ENCODE data around the gene PSMB5. TPM values are rescaled to one million over a fixed set of nuclear protein-coding genes. Genes with fewer than 3 reads are reported as not detected.

PSMB5 gene
- total and polyA plus RNA-seq, 4 donors = 74.0 to 152 (median 95.4) TPM

- TF ChIP-seq, protein P1, sequence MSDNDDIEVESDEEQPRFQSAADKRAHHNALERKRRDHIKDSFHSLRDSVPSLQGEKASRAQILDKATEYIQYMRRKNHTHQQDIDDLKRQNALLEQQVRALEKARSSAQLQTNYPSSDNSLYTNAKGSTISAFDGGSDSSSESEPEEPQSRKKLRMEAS (IDR thresholded peaks at IDR 0.05) = no peak
These were observed 18.7 kb upstream of the PSMB5 start (continued) for GRCh38 chr14:23053426-23053825.

GRCh38 chr14:23052671-23053070 lies 18.0 kb upstream of the PSMB5 start:
- DNase-seq (ENCODE audit: low spot score) = no peak
- no peak for TF ChIP-seq TAF1 (conservative IDR thresholded peaks at IDR 0.05)
- TF ChIP-seq, protein P1 (IDR thresholded peaks at IDR 0.05) = no peak
- TF ChIP-seq FOXA2 (IDR thresholded peaks at IDR 0.05) = no peak
- no peak for TF ChIP-seq RXRA (IDR thresholded peaks at IDR 0.05)
- no peak for TF ChIP-seq EGR1 (IDR thresholded peaks at IDR 0.05; ENCODE audit: low read depth in 2 of 2)
- TF ChIP-seq GABPA (IDR thresholded peaks at IDR 0.05 in 1 of 2, conservative IDR thresholded peaks at IDR 0.05 in 1 of 2) = no peak
- TF ChIP-seq FOXA1 (IDR thresholded peaks at IDR 0.05) = no peak
- TF ChIP-seq HNF4A (conservative IDR thresholded peaks at IDR 0.05) = no peak
- no peak for TF ChIP-seq JUND (IDR thresholded peaks at IDR 0.05)
- TF ChIP-seq RAD21 (IDR thresholded peaks at IDR 0.05) = no peak
- TF ChIP-seq NR2F2 (IDR thresholded peaks at IDR 0.05) = no peak
- TF ChIP-seq, protein P2, sequence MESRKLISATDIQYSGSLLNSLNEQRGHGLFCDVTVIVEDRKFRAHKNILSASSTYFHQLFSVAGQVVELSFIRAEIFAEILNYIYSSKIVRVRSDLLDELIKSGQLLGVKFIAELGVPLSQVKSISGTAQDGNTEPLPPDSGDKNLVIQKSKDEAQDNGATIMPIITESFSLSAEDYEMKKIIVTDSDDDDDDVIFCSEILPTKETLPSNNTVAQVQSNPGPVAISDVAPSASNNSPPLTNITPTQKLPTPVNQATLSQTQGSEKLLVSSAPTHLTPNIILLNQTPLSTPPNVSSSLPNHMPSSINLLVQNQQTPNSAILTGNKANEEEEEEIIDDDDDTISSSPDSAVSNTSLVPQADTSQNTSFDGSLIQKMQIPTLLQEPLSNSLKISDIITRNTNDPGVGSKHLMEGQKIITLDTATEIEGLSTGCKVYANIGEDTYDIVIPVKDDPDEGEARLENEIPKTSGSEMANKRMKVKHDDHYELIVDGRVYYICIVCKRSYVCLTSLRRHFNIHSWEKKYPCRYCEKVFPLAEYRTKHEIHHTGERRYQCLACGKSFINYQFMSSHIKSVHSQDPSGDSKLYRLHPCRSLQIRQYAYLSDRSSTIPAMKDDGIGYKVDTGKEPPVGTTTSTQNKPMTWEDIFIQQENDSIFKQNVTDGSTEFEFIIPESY (IDR thresholded peaks at IDR 0.05) = no peak
- TF ChIP-seq YY1 (IDR thresholded peaks at IDR 0.05) = no peak
- TF ChIP-seq CTCF (IDR thresholded peaks at IDR 0.05; ENCODE audit: low read depth, low read length, missing input control) = no peak
- no peak overlapping the region for H3K27ac ChIP-seq (ENCODE audit: low read depth in 1 of 2, low read length in 2 of 2)
- no peaks in the 10 kb centered on the region for H3K9me3 ChIP-seq (ENCODE audit: control insufficient read depth in 4 of 4, low read length in 3 of 4)
- H3K4me1 ChIP-seq (ENCODE audit: control insufficient read depth in 4 of 4, insufficient read depth in 4 of 4, low read length in 3 of 4) = peaks cover 4 to 11% (median 7%) of the 10 kb centered on the region in 4 donors
- no peaks in the 10 kb centered on the region for H3K36me3 ChIP-seq (ENCODE audit: control insufficient read depth in 4 of 4, insufficient read depth in 3 of 4, low read depth in 1 of 4, low read length in 3 of 4)
- WGBS = 85% methylated on average over 3 of the region's 3 CpGs
- no peak overlapping the region for H3K9ac ChIP-seq (ENCODE audit: low read depth in 1 of 2, low read length in 2 of 2)
- no peak overlapping the region for H3K4me3 ChIP-seq (ENCODE audit: low read depth in 1 of 3, low read length in 3 of 3)
- no peaks in the 10 kb centered on the region for H3K27me3 ChIP-seq (ENCODE audit: control insufficient read depth in 4 of 4, insufficient read depth in 4 of 4, low read length in 3 of 4)

DNA sequence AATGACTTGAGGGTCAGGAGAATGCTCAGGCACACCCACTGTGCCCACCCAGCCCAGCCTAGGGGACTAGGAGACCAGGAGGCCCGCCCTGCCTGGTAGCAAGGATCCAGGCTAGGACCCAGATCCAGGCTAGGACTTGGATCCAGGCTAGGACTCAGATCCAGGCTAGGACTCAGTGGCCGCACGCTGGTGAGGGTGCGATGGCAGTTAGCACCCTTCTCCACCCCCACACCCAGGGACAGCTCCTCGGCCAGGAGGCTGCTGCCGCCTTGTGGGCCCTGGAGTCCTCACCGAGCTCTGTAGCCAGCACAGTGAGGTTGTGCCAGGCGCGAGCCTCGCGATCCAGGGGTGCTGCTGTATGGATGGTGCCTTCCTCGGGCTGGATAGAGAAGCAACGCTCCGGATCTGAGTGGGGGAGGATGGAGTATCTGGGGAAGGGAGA lies 17.5 kb upstream of the PSMB5 start:
- H3K9me3 ChIP-seq (ENCODE audit: control insufficient read depth in 4 of 4, low read length in 3 of 4) = no peaks in the 10 kb centered on the region
- DNase-seq (ENCODE audit: low spot score) = no peak
- TF ChIP-seq CTCF (IDR thresholded peaks at IDR 0.05; ENCODE audit: low read depth, low read length, missing input control) (no peak), JUND (IDR thresholded peaks at IDR 0.05) (no peak)
- H3K4me3 ChIP-seq (ENCODE audit: low read depth in 1 of 3, low read length in 3 of 3) = no peak overlapping the region
- H3K27ac ChIP-seq (ENCODE audit: low read depth in 1 of 2, low read length in 2 of 2) = no peak overlapping the region
- no peak overlapping the region for H3K9ac ChIP-seq (ENCODE audit: low read depth in 1 of 2, low read length in 2 of 2)
- no peaks in the 10 kb centered on the region for H3K36me3 ChIP-seq (ENCODE audit: control insufficient read depth in 4 of 4, insufficient read depth in 3 of 4, low read depth in 1 of 4, low read length in 3 of 4)
- H3K4me1 ChIP-seq (ENCODE audit: control insufficient read depth in 4 of 4, insufficient read depth in 4 of 4, low read length in 3 of 4) = peaks cover 2 to 10% (median 6%) of the 10 kb centered on the region in 4 donors
- no peaks in the 10 kb centered on the region for H3K27me3 ChIP-seq (ENCODE audit: control insufficient read depth in 4 of 4, insufficient read depth in 4 of 4, low read length in 3 of 4)
- WGBS = 85% methylated on average over 14 of the region's 14 CpGs
